GM23248 (cell line): ENCODE results near the gene SSU72. TPM values are rescaled to one million over a fixed set of nuclear protein-coding genes. Genes with fewer than 3 reads are reported as not detected.
"Not testable (repeated sequence)": the region's sequence is repeated elsewhere in the genome, so short reads cannot be mapped to it uniquely, and the experiment has no call there.

Experiments
- DNase-seq: peaks from one replicate; pipeline ENCODE4 v3.0.0-alpha.2; 2015
- H2AFZ ChIP-seq: fragments of 200-600 bp; sonication (generic); 2 replicates; pipeline ENCODE4 v1.6.1; 2016; ENCODE audit warnings: antibody characterized with exemption
- H3F3A ChIP-seq: fragments of 200-600 bp; sonication (generic); 2 replicates; pipeline ENCODE4 v1.6.1; 2016; ENCODE audit warnings: mild to moderate bottlenecking, antibody characterized with exemption, mixed run types; ENCODE audit not compliant: insufficient read depth
- H3K27ac ChIP-seq: fragments of 200-600 bp; sonication (generic); 2 replicates; pipeline ENCODE4 v1.5.1; 2016; ENCODE audit warnings: mild to moderate bottlenecking
- H3K27me3 ChIP-seq: fragments of 200-600 bp; sonication (generic); replicated peaks from 2 replicates; pipeline ENCODE4 v1.6.1; 2016; ENCODE audit warnings: mild to moderate bottlenecking; ENCODE audit not compliant: insufficient read depth
- H3K36me3 ChIP-seq: fragments of 200-600 bp; sonication (generic); 2 replicates; pipeline ENCODE4 v1.6.1; 2016; ENCODE audit warnings: low read depth, mild to moderate bottlenecking
- H3K4me1 ChIP-seq: fragments of 200-600 bp; sonication (generic); 2 replicates; pipeline ENCODE4 v1.6.1; 2016; ENCODE audit warnings: mild to moderate bottlenecking; ENCODE audit not compliant: insufficient read depth
- H3K4me2 ChIP-seq: fragments of 200-600 bp; sonication (generic); one replicate; pipeline ENCODE4 v1.6.1; 2016; ENCODE audit warnings: mild to moderate bottlenecking; ENCODE audit not compliant: unreplicated experiment
- H3K4me3 ChIP-seq: fragments of 200-600 bp; sonication (generic); 2 replicates; pipeline ENCODE4 v1.5.1; 2016; ENCODE audit warnings: mild to moderate bottlenecking
- H3K79me2 ChIP-seq: fragments of 200-600 bp; sonication (generic); 2 replicates; pipeline ENCODE4 v1.6.1; 2016; ENCODE audit warnings: mild to moderate bottlenecking; ENCODE audit not compliant: insufficient read depth
- H3K9ac ChIP-seq: fragments of 200-600 bp; sonication (generic); 2 replicates; pipeline ENCODE4 v1.6.1; 2016; ENCODE audit warnings: mild to moderate bottlenecking
- H3K9me2 ChIP-seq: fragments of 200-600 bp; sonication (generic); 2 replicates; pipeline ENCODE4 v1.6.1; 2016; ENCODE audit warnings: mixed run types, mild to moderate bottlenecking, moderate library complexity; ENCODE audit not compliant: insufficient read depth
- H3K9me3 ChIP-seq: fragments of 200-600 bp; sonication (generic); one replicate; pipeline ENCODE4 v1.6.1; 2017; ENCODE audit warnings: low read depth
- H4K20me1 ChIP-seq: fragments of 200-600 bp; sonication (generic); 2 replicates; pipeline ENCODE4 v1.6.0; 2016; ENCODE audit not compliant: insufficient read depth
- EZH2 ChIP-seq: fragments of 200-600 bp; sonication (generic); IDR thresholded peaks from 2 replicates; pipeline ENCODE4 v1.6.1; 2018; ENCODE audit warnings: antibody characterized with exemption, mild to moderate bottlenecking; ENCODE audit not compliant: insufficient read depth, poor library complexity, severe bottlenecking
- EZH2phosphoT487 ChIP-seq: fragments of 200-600 bp; sonication (generic); IDR thresholded peaks from 2 replicates; pipeline ENCODE4 v1.6.1; 2018; ENCODE audit warnings: antibody characterized with exemption, moderate library complexity, mild to moderate bottlenecking, low read depth; ENCODE audit not compliant: insufficient read depth
- WGBS, 2 experiments: methylation state at CpG; one replicate each; pipeline ENCODE4 v1.1.6; 2015 to 2017; ENCODE audit warnings: low lambda C conversion rate in 2 of 2, low coverage in 1 of 2; ENCODE audit errors: missing lambda C conversion rate in 2 of 2; 5-methylcytosine and 5-hydroxymethylcytosine counted together
- in situ Hi-C: fragments of 300-500 bp; cut with MboI; formaldehyde crosslinking; loops from 2 replicates; pipeline ENCODE4 v1.15.0; 2020
- polyA plus RNA-seq: library from polyadenylated mRNA; unstranded; fragments of >200 nt; fragmentation: Nextera tagmentation; extraction: Ambion mirVana; gene quantifications from 2 replicates; pipeline ENCODE4 v1.2.1, GENCODE V29; 2016
- total RNA-seq: library from RNA; depleted of rRNA; stranded (reverse); fragments of >200 nt; shearing (Covaris generic); gene quantifications from 2 replicates; pipeline ENCODE4 v1.2.3, GENCODE V29; 2014

SSU72 gene
- total and polyA plus RNA-seq, 2 experiments from 2014 or later: 69.2 to 204 TPM

DNA sequence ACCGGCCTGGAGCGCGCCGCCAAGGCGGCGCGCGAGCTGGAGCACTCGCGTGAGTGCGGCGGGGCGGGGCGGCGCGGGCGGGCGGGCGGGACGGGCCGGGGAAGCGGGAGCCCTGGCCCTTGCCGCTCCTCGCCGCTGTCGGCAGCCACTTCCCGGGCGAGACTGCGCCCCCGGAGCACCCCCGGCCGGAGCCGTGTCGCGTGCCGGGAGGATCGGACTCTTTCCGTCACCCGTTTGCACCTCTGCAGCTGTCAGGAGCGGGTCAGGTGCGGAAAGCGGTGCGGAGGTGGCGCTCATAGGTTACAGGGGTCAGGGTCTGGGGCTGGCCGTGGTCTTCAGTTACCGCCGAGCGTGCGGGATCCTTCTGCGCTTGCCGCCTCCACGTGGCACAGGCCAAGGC lies 62.2 kb downstream of the SSU72 start:
- H3K9me2 ChIP-seq, in situ Hi-C loops, H4K20me1 ChIP-seq, H2AFZ ChIP-seq, H3K27me3 ChIP-seq, H3F3A ChIP-seq, H3K9me3 ChIP-seq, H3K4me1 ChIP-seq, H3K36me3 ChIP-seq: not testable (repeated sequence)
- Histone ChIP-seq H3K4me2 (peak overlapping the region; percentile 68), H3K79me2 (peaks cover 41% of the 10 kb centered on the region), H3K27ac (peak overlapping the region; percentile 94), H3K4me3 (peak overlapping the region; percentile 84), H3K9ac (peak overlapping the region; percentile 97)
- peak; percentile 42 for DNase-seq
- WGBS, 2 experiments: 1 to 2% methylated on average over 19 to 42 of the region's 52 CpGs

- in situ Hi-C loops: no loop called here
- Histone ChIP-seq H3K9ac (peak within 1 kb of the TSS; percentile 97), H3K36me3 (no peaks in the 10 kb centered on the region), H3K27ac (peak within 1 kb of the TSS; percentile 94), H3K27me3 (no peaks in the 10 kb centered on the region), H3K4me1 (no peaks in the 10 kb centered on the region), H3K4me2 (peak within 1 kb of the TSS; percentile 68), H3K9me3 (no peaks in the 10 kb centered on the region), H3K4me3 (peak within 1 kb of the TSS; percentile 84), H2AFZ (peak within 1 kb of the TSS; percentile 71), H3K79me2 (peaks cover 38% of the 10 kb centered on the region), H3F3A (no peaks in the 10 kb centered on the region), H4K20me1 (no peaks in the 10 kb centered on the region), H3K9me2 (no peaks in the 10 kb centered on the region)
- peak; percentile 99 for DNase-seq
- 1% methylated on average over 74 to 91 of the region's 99 CpGs for WGBS, 2 experiments
- no peak for TF ChIP-seq EZH2phosphoT487
- TF ChIP-seq EZH2: no peak
Observed at GRCh38 chr1:1511533-1512285, 63.0 kb downstream of the SSU72 start, which contains the start of gene ATAD3A. ATAD3A (plus strand) TSS chr1:1512162; CDS start chr1:1512269, 107 bp downstream.

DNA sequence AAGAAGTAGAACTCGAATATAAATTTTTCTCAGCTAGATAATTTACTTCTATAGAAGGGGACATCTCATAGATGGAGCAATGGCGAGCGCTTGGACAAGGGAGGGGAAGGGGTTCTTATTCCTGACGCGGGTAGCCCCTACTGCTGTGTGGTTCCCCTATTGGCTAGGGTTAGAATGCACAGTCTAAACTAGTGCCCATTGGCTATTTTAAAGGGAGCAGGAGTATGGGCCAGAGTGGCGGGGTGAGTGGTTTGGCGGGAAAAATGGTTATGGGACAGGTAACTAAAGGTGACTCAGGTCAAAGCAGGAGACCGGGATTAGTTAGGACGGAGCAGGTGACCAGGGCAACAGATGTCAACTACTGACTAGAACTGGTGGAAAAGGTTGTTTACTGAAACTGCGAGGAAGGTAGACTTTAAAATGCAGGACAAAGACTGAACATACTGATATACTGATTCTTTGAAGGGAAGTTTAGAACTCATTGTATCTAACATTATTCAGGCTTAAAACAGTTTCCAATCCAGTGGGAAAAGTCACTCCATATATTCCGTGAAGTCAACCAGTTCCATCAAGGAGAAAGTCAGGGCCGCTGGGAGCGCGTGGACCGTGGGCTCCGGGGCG lies 63.6 kb downstream of the SSU72 start:
- Histone ChIP-seq H2AFZ (peak overlapping the region; percentile 71), H4K20me1 (no peaks in the 10 kb centered on the region), H3K9me3 (no peaks in the 10 kb centered on the region), H3K9me2 (no peaks in the 10 kb centered on the region), H3K27ac (peak overlapping the region; percentile 94), H3K27me3 (no peaks in the 10 kb centered on the region), H3K79me2 (peaks cover 31% of the 10 kb centered on the region), H3K4me1 (no peaks in the 10 kb centered on the region), H3K4me2 (peak overlapping the region; percentile 66), H3K4me3 (peak overlapping the region; percentile 84), H3K36me3 (no peaks in the 10 kb centered on the region), H3K9ac (peak overlapping the region; percentile 97), H3F3A (no peaks in the 10 kb centered on the region)
- peak; percentile 28 for DNase-seq
- WGBS, 2 experiments: 9 to 12% methylated on average over 17 of the region's 17 CpGs
- in situ Hi-C loops: no loop called here
- TF ChIP-seq EZH2 (no peak), EZH2phosphoT487 (no peak)

DNA sequence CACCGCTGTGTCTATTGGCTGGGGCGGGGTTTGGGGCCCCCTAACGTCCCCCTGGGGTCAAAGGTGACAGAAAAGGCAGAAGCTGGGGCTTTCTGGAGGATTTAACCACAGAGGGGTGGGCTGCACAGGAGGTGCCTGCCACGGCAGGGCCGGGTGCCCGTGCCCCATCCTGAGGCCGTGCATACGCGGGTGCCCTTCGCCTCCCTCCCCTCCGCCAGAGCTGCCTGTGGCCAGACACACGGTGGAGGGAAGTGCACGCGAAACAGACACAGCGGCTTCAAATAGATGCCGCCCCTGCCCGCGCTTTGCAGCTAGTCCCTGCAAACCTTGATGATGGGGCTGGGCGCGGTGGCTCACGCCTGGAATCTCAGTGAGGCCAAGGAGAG lies 65.2 kb downstream of the SSU72 start:
- DNase-seq, in situ Hi-C loops, H4K20me1 ChIP-seq, H3K4me3 ChIP-seq, H3K4me2 ChIP-seq, H3K27me3 ChIP-seq, H3F3A ChIP-seq, H3K9me3 ChIP-seq, H3K36me3 ChIP-seq, H3K9ac ChIP-seq, H3K27ac ChIP-seq, H2AFZ ChIP-seq, H3K9me2 ChIP-seq, H3K4me1 ChIP-seq: not testable (repeated sequence)
- H3K79me2 ChIP-seq: peaks cover 15% of the 10 kb centered on the region
- WGBS, 2 experiments: 82 to 88% methylated on average over 12 to 21 of the region's 21 CpGs

GRCh38 chr1:1508775-1509464 lies 65.7 kb downstream of the SSU72 start:
- H3F3A ChIP-seq, H3K27ac ChIP-seq, in situ Hi-C loops, H3K4me1 ChIP-seq, H4K20me1 ChIP-seq, H3K9me2 ChIP-seq, H3K79me2 ChIP-seq, DNase-seq, H3K36me3 ChIP-seq, H3K9ac ChIP-seq, H3K9me3 ChIP-seq, H3K4me2 ChIP-seq, H3K4me3 ChIP-seq, H2AFZ ChIP-seq, H3K27me3 ChIP-seq: not testable (repeated sequence)
- WGBS, 2 experiments: 78 to 87% methylated on average over 19 to 33 of the region's 34 CpGs
